ENCODE data around the gene CDH13.

DNA sequence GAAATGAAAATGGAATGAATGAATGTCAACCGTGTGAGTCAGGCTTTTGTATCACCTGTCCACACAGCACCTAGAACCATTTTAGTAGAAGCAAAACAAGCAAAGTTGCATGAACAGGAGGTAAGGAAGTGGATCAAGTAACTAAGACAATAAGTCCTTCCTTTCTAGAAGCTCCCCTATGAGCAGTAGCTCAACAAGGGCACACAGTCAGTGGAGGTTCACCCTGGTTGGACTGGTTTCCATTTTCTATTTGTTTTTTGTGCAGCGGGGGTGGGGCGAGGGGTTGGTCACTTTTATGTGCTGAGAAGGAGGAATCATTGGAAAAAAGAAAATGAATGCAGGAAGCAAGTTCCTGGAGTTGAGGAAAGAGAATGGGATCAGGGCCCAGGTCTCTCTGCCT, 1177.0 kb downstream of the CDH13 start:
- TF ChIP-seq, protein P1, sequence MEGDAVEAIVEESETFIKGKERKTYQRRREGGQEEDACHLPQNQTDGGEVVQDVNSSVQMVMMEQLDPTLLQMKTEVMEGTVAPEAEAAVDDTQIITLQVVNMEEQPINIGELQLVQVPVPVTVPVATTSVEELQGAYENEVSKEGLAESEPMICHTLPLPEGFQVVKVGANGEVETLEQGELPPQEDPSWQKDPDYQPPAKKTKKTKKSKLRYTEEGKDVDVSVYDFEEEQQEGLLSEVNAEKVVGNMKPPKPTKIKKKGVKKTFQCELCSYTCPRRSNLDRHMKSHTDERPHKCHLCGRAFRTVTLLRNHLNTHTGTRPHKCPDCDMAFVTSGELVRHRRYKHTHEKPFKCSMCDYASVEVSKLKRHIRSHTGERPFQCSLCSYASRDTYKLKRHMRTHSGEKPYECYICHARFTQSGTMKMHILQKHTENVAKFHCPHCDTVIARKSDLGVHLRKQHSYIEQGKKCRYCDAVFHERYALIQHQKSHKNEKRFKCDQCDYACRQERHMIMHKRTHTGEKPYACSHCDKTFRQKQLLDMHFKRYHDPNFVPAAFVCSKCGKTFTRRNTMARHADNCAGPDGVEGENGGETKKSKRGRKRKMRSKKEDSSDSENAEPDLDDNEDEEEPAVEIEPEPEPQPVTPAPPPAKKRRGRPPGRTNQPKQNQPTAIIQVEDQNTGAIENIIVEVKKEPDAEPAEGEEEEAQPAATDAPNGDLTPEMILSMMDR (conservative IDR thresholded peaks at IDR 0.05 in 1 of 2, IDR thresholded peaks at IDR 0.05 in 1 of 2; ENCODE audit: low read depth in 1 of 2, low read length in 2 of 2) = no peak
- TF ChIP-seq EZH2 (IDR thresholded peaks at IDR 0.05; ENCODE audit: low read length, missing control alignments) = no peak

Data from fibroblast of lung (primary cell).